Measurements from ENCODE around the gene BICD2.

BICD2 gene

GRCh38 chr9:92713528-92713927, 51.1 kb downstream of the BICD2 start:
- DNase-seq: no peak

- DNase-seq: no peak
Measured at GRCh38 chr9:92712767-92713166, 51.9 kb downstream of the BICD2 start.

GRCh38 chr9:92711844-92712243, 52.8 kb downstream of the BICD2 start:
- no peak for DNase-seq

GRCh38 chr9:92711146-92711545, 53.5 kb downstream of the BICD2 start:
- DNase-seq: no peak

- no peak for DNase-seq
Measured at GRCh38 chr9:92710368-92710767, 54.3 kb downstream of the BICD2 start.

GRCh38 chr9:92709954-92710353, 54.7 kb downstream of the BICD2 start:
- DNase-seq: no peak

- no peak for DNase-seq
Measured at GRCh38 chr9:92709240-92709639, 55.4 kb downstream of the BICD2 start.

GRCh38 chr9:92707530-92707929, 57.1 kb downstream of the BICD2 start:
- DNase-seq: no peak

GRCh38 chr9:92706218-92706940, 58.3 kb downstream of the BICD2 start:
- no peak for DNase-seq

- DNase-seq: no peak
Measured at GRCh38 chr9:92704528-92704927, 60.1 kb downstream of the BICD2 start.

GRCh38 chr9:92696619-92697018, 68.0 kb downstream of the BICD2 start:
- DNase-seq: no peak

- DNase-seq: no peak
Measured at GRCh38 chr9:92686954-92687353, 77.7 kb downstream of the BICD2 start.

- DNase-seq: no peak
Measured at GRCh38 chr9:92685022-92685421, 79.6 kb downstream of the BICD2 start.

- DNase-seq: no peak
Measured at GRCh38 chr9:92682269-92682668, 82.4 kb downstream of the BICD2 start.

GRCh38 chr9:92680166-92681119, 84.2 kb downstream of the BICD2 start:
- no peak for DNase-seq

GRCh38 chr9:92679413-92680165, 85.0 kb downstream of the BICD2 start:
- DNase-seq: no peak

- no peak for DNase-seq
Measured at GRCh38 chr9:92671323-92671722, 93.3 kb downstream of the BICD2 start.

GRCh38 chr9:92669890-92670708, 94.5 kb downstream of the BICD2 start, which contains the start of gene IPPK:
IPPK (minus strand) TSS chr9:92670131; CDS start chr9:92669988, 143 bp downstream.
- peak; percentile 95 for DNase-seq

GRCh38 chr9:92669527-92669889, 95.1 kb downstream of the BICD2 start:
- peak; percentile 14 for DNase-seq

GRCh38 chr9:92668746-92669526, 95.7 kb downstream of the BICD2 start:
- DNase-seq: peak; percentile 13

GRCh38 chr9:92666912-92667532, 97.6 kb downstream of the BICD2 start:
- DNase-seq: no peak

Measured in T-helper 9 cell (primary cell).